Measurements from ENCODE around the gene PLEKHG2.

The PLEKHG2 gene

GRCh38 chr19:39405958-39406655 lies 6.4 kb upstream of the PLEKHG2 start:
- DNase-seq, result no peak

- DNase-seq, result peak; percentile 84
Measured at GRCh38 chr19:39406656-39407409, 5.6 kb upstream of the PLEKHG2 start, which contains the start of gene ZFP36. ZFP36 (plus strand) TSS chr19:39406847; CDS start chr19:39406905, 58 bp downstream.

- no peak for DNase-seq
Measured at GRCh38 chr19:39407410-39407659, 5.1 kb upstream of the PLEKHG2 start.

- no peak for DNase-seq
Measured at GRCh38 chr19:39407660-39408391, 4.6 kb upstream of the PLEKHG2 start.

- no peak for DNase-seq
Measured at GRCh38 chr19:39408392-39409207, 3.9 kb upstream of the PLEKHG2 start.

GRCh38 chr19:39409208-39410016 lies 3.1 kb upstream of the PLEKHG2 start:
- peak; percentile 81 for DNase-seq

- peak; percentile 69 for DNase-seq
Measured at GRCh38 chr19:39410017-39410830, 2.2 kb upstream of the PLEKHG2 start.

- no peak for DNase-seq
Measured at GRCh38 chr19:39410831-39411080, 1.7 kb upstream of the PLEKHG2 start.

- DNase-seq, result no peak
Measured at GRCh38 chr19:39411081-39411831, 1.2 kb upstream of the PLEKHG2 start.

GRCh38 chr19:39411832-39412099 lies 703 bp upstream of the PLEKHG2 start:
- DNase-seq, result peak; percentile 92

GRCh38 chr19:39412867-39413271 lies 400 bp downstream of the PLEKHG2 start:
- DNase-seq, result no peak

GRCh38 chr19:39413272-39413910 lies 922 bp downstream of the PLEKHG2 start:
- peak; percentile 76 for DNase-seq

- DNase-seq, result no peak
Measured at GRCh38 chr19:39413911-39414608, 1.6 kb downstream of the PLEKHG2 start.

GRCh38 chr19:39415111-39416046 lies 2.9 kb downstream of the PLEKHG2 start:
- no peak for DNase-seq

- no peak for DNase-seq
Measured at GRCh38 chr19:39416152-39417120, 4.0 kb downstream of the PLEKHG2 start.

GRCh38 chr19:39417463-39418181 lies 5.2 kb downstream of the PLEKHG2 start:
- DNase-seq, result no peak

Data from fibroblast of skin of scalp (primary cell).